GM21447 (cell line): ENCODE measurements around the gene FRA10AC1.
"Not testable (repeated sequence)": the region's sequence is repeated elsewhere in the genome, so short reads cannot be mapped to it uniquely, and the experiment has no call there.

ENCODE experiments used
- ATAC-seq: cut with Tn5 transposase; IDR thresholded peaks from one replicate; pipeline ENCODE4 v1.9.1; 2021; ENCODE audit not compliant: unreplicated experiment

FRA10AC1 gene

DNA sequence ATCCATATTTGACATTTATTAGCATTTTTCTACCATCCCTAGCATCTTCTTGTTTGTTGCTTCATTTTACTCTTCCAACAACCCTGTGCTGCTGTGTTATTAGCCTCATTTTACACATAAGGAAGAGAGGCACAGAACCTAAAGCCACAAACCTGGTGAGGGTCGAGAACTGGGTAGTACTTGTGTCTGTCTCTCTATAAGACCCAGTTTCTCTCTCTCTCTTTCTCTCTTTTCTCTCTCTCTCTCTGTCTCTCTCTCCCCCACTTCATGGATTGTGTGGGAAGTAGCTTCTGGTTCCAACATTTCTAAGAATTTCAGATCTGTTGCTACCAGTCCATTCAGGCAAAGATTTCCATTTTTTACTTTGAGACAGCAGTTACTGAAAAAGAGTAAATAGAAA, 1.4 kb upstream of the FRA10AC1 start:
- no peak for ATAC-seq

GRCh38 chr10:93703066-93703465, 674 bp upstream of the FRA10AC1 start:
- no peak for ATAC-seq

DNA sequence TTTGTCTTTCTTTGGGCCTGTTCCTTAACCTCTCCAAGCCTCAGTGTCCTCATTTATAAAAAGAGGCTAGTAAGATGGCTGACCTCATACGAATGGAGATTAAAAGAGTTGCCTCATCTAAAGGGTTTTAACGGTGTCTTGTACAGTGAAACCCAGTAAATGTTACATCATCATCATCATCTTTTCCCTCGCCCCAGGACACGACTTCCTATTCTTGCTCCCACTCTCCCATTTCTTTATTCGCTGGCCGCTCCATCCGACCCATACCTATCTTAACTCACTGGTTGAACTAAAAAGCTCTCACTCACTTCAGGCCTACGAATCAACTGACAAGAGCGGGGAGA, 554 bp downstream of the FRA10AC1 start:
- peak; percentile 10 for ATAC-seq

DNA sequence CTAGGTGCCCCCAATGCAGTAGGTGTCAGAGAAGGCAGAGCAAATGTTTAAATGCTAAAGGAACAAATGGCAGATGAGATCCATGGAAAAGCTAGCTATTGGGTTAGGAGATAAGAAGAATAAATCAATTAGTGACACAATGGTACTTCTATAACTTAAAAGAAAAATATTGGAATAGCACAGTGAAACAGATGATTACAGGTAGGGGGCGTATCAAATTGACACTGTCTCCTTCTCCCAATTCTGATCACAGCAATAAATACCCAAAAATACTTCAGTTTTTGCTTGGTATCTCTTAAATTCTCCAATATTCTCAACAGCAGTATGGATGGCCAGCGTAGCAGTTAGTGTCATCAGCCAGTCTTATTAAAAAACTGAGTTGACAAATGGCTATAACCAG, 5.2 kb downstream of the FRA10AC1 start:
- ATAC-seq: no peak

- ATAC-seq: not testable (repeated sequence)
Observed at GRCh38 chr10:93696582-93696981, 5.8 kb downstream of the FRA10AC1 start.

GRCh38 chr10:93695740-93696139, 6.7 kb downstream of the FRA10AC1 start:
- ATAC-seq: no peak

- ATAC-seq: no peak
Observed at GRCh38 chr10:93687737-93688136, 14.7 kb downstream of the FRA10AC1 start.

GRCh38 chr10:93680412-93681047, 21.9 kb downstream of the FRA10AC1 start:
- ATAC-seq: no peak

DNA sequence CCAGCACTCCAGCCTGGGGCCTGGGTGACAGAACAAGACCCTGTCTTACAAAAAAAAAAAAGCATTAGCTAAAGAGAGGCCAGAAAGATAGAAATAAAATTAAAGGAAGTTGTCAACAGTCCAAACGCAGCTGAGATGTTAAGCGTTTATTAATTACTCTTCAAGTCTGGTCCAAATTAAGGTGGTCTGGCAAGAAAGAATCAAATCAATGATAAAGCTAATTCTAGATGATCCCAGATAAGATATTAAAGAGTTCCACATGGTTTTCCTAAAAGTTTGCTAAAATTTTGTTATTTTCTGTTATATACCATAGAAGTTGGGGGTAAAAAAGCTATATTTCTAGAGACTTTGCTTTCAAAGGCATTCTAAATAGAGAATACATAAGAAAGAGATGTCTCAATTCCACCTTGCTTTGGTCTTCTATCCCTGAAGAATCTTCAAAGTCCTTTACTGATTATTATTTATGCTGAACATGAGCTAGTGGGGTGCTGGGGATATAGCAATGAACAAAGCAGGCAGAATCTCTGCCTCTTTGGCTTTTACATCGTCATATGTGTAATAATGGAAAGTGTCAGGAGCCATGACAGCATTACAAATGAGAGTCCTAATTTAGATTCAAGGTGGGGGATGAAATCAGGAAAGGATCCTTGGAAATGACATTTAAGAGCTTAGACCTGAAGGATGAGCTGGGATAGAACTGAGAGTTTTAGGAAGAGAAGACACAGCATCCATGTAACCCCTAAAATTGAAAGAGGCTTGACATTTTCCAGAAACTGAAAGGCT, 23.4 kb downstream of the FRA10AC1 start:
- no peak for ATAC-seq

DNA sequence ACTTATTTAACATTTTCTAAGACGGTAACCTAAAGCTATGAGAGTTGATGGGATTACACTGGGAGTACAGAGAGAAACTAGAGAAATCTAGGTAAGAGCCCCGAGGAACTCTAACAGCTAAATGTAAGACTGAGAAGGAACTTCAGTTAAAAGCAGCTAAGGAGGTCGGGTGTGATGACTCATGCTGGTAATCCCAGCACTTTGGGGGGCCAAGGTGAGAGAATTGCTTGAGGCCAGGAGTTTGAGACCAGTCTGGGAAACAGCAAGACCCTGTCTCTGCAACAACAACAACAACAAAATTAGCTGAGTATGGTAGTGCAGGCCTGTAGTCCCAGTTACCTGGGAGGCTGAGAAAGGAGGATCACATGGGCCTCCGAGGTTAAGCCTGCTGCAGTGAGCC, 24.0 kb downstream of the FRA10AC1 start:
- ATAC-seq: no peak

DNA sequence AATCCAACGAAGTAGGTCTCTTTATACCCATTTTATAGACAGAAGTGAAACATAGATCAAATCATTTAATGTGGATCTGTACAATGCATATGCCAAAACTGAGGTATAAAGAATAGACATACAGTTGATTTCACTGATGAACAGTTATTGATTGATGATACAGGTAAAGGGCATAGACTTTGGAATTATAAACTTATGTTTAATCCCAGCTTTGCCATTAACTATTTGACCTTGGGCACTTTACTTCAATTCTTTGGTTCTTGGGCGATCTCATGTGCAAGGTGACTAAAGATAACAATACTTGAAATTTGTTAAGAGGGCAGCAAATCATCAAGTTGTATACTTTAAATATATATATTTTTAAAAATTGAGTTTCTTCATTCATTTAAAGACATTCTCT, 28.6 kb downstream of the FRA10AC1 start:
- no peak for ATAC-seq

DNA sequence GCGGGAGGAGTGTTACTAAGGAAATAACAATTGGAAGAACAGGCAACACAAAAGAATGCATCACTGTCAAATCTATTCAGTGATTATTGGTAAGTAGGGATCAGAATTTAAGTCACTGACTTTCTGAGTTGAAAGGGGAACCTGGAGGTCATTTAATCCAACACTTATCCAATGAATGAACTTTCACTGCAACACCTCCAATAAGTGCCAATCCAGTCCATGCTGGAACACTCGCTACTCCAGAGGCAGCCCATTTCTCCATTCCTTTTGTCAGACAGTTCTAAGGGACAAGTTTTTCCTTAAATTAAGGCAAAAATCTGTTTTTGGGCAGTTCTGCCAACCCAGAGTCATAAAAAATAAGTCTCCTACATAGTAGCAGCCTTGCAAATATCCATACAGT, 29.5 kb downstream of the FRA10AC1 start:
- ATAC-seq: no peak

GRCh38 chr10:93672022-93672678, 30.2 kb downstream of the FRA10AC1 start:
- no peak for ATAC-seq

DNA sequence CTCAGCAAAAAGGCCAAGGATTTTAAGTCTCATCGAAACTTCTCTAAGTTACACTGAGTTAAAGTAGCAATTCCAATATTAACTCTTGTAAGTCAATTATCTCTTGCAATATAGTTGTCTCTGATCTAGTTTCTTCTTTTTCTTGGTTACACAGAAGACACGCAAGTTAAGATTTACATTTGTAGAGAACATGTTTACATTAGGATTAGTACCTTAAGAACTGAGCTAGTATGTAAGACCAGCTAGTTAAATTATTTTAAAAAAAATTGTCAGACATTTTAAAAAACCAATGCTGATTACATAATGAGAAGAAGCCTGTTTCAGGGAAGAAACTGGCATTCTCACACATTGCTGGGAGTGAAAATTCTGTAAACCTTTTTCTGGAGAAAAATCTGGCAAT, 31.4 kb downstream of the FRA10AC1 start:
- no peak for ATAC-seq

DNA sequence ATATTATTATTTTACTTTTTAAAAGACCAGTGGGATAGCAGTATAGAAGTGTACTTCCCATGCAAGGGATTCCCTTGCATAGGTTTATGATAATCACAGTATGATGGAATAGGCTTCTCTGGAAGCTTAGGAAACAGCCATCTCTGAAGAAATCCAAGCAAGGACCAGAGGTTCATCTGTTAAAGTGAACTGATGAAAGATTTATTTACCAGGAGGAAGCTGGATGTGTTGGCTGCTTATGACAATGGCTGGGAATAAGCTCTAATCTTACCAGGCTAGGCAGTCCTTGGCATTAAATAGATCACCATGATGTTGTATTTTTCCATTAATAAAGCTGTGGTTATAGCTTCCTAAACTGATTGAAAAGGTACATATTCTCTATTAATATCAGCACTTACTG, 32.0 kb downstream of the FRA10AC1 start:
- ATAC-seq: no peak

DNA sequence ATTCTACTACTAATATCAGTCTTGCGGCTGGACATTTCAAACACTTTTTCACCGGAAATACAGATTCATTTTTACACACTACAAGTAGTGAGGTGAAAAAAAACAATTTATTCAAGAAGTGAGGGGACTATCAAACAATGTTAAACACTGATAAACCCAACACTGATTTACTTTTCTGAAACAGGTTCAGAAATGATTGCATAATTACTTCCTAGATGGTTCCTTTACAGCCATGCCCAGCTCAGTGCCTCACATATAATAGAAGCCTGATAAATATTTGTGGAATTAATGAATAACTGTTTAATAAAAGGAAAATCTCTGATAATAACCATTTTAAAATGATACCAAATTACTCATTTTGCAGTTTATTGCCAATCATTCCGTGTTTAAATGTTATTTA, 34.6 kb downstream of the FRA10AC1 start:
- no peak for ATAC-seq

GRCh38 chr10:93666030-93666429, 36.4 kb downstream of the FRA10AC1 start:
- no peak for ATAC-seq

DNA sequence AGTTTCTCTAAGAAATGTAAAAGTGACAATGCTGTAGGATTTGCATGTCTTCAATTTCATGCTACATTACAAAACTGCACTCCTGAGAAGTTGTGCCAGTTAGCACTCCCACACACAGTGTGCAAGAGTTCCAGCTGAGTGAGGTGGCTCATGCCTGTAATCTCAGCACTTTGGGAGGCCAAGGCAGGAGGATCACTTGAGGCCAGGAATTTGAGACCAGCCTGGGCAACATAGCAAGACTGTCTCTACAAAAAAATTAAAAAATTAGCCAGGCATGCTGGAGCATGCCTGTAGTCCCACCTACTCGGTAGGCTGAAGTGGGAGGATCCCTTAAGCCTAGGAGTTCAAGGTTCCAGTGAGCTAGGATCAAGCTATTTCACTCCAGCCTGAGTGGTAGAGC, 44.6 kb downstream of the FRA10AC1 start:
- ATAC-seq: no peak

DNA sequence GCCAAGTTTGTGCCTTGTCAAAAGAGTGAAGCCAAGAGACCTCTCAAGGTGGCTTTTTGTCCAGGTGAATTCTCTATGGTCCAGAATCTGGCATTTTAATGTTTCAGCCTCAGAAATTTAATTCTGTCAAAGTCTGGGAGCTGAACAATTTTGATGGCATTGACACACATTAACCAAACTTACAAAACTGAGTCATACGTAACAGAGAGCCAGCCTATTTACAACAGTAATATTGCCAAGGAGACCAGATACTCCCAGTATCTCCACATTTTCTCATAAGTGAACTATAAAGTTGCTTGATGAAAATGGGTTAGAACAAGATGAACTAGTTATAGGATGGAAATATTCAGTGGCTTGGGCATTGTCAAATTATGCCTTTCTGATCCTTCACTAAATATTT, 46.2 kb downstream of the FRA10AC1 start:
- no peak for ATAC-seq

DNA sequence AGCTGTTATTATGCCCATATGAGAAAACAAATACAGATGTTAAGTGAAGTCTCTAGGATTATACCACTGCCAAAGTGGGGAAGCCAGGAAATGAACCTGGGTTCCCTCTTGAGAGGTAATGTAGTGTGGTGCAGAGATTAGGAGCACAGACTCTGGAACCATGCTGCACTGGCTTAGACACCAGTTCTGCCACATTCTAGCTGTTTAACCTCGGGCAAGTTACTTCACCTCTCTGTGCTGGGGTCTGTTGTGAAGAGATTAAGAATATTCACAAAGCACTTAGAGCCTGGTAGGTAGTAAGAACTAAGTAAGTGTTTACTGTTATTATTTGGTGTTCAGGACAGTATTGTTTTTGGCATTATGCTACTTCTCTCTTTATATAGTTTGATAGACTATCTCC, 48.2 kb downstream of the FRA10AC1 start:
- no peak for ATAC-seq

GRCh38 chr10:93652857-93653256, 49.5 kb downstream of the FRA10AC1 start:
- no peak for ATAC-seq

DNA sequence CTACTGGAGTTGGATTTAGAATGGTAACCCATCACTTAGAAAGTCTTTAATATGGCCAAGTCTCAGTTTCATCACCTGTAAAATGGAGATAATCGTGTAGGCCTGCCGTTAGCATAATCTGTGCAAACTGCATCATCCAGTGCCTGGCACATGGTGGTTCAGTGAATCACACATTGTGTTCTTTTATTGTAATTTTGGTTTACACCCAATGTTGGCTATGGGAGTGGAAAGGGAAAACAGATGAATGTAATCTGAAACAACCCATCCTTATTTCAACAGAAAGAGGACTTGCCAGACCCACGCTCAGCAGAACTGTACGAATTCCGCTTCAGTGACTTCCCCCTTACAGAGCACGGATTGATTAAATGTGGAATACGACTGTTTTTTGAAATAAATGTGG, 62.6 kb downstream of the FRA10AC1 start:
- no peak for ATAC-seq
